Measurements from ENCODE around the gene MYL11.

The MYL11 gene

GRCh38 chr16:30354423-30355143, 20.0 kb upstream of the MYL11 start:
- no peak for DNase-seq

- peak; percentile 88 for DNase-seq
These were observed 19.3 kb upstream of the MYL11 start, which contains the start of gene CD2BP2 for GRCh38 chr16:30355144-30355953. CD2BP2 (minus strand) TSS chr16:30355308; CDS start chr16:30354681, 627 bp downstream.

- DNase-seq: no peak
These were observed 18.7 kb upstream of the MYL11 start for GRCh38 chr16:30355954-30356308.

- no peak for DNase-seq
These were observed 18.1 kb upstream of the MYL11 start for GRCh38 chr16:30356401-30357084.

GRCh38 chr16:30357085-30357714, 17.4 kb upstream of the MYL11 start:
- no peak for DNase-seq

- DNase-seq: no peak
These were observed 16.7 kb upstream of the MYL11 start for GRCh38 chr16:30357715-30358576.

- no peak for DNase-seq
These were observed 16.0 kb upstream of the MYL11 start for GRCh38 chr16:30358577-30358936.

- no peak for DNase-seq
These were observed 15.4 kb upstream of the MYL11 start for GRCh38 chr16:30358990-30359870.

- DNase-seq: no peak
These were observed 14.8 kb upstream of the MYL11 start for GRCh38 chr16:30359871-30360170.

GRCh38 chr16:30361180-30361579, 13.4 kb upstream of the MYL11 start:
- no peak for DNase-seq

- no peak for DNase-seq
These were observed 9.4 kb upstream of the MYL11 start for GRCh38 chr16:30365200-30365599.

GRCh38 chr16:30366511-30366910, 8.1 kb upstream of the MYL11 start:
- DNase-seq: no peak

GRCh38 chr16:30367349-30368009, 7.1 kb upstream of the MYL11 start:
- DNase-seq: no peak

GRCh38 chr16:30368122-30368791, 6.3 kb upstream of the MYL11 start:
- DNase-seq: no peak

- DNase-seq: no peak
These were observed 5.9 kb upstream of the MYL11 start for GRCh38 chr16:30368792-30369090.

GRCh38 chr16:30369091-30369937, 5.3 kb upstream of the MYL11 start:
- DNase-seq: no peak

- no peak for DNase-seq
These were observed 4.6 kb upstream of the MYL11 start for GRCh38 chr16:30369938-30370455.

GRCh38 chr16:30370456-30371247, 4.0 kb upstream of the MYL11 start, which contains the start of gene TBC1D10B:
TBC1D10B (minus strand) TSS chr16:30370494; CDS start chr16:30370183, 311 bp downstream.
- DNase-seq: peak; percentile 98
